ENCODE results near the gene ANK3. TPM values are rescaled to one million over a fixed set of nuclear protein-coding genes. Genes with fewer than 3 reads are reported as not detected.

Gene ANK3
- total and polyA plus RNA-seq, 4 experiments from 2014 or later = 7.2 to 90.1 (median 55.8) TPM

- no peak for DNase-seq
- peaks cover 9 to 28% of the 10 kb centered on the region in 2 donors for H3K36me3 Mint-ChIP-seq
- no peaks in the 10 kb centered on the region for H3K36me3 ChIP-seq (ENCODE audit: insufficient read depth, low read length)
- peaks cover 29% of the 10 kb centered on the region for H3K4me1 ChIP-seq (ENCODE audit: insufficient read depth, low read length)
- H3K4me1 Mint-ChIP-seq = peaks cover 27 to 34% (median 32%) of the 10 kb centered on the region in 4 donors
- CTCF ChIA-PET (ENCODE audit: partially characterized antibody) = no interaction called here
- intact Hi-C loops (cut with micrococcal nuclease) = no loop called here
- H3K9me3 ChIP-seq (ENCODE audit: control insufficient read depth in 1 of 2, low read length in 2 of 2) = no peaks in the 10 kb centered on the region
- no peak overlapping the region for H3K27ac Mint-ChIP-seq
- H3K4me3 ChIP-seq (ENCODE audit: low read length in 2 of 2) = no peak overlapping the region
- no peak overlapping the region for H3K27ac ChIP-seq (ENCODE audit: low read depth, low read length)
- no peaks in the 10 kb centered on the region for H3K9me3 Mint-ChIP-seq
- no peaks in the 10 kb centered on the region for H3K27me3 Mint-ChIP-seq
- POLR2A ChIA-PET (ENCODE audit: partially characterized antibody) = no interaction called here
- no peak overlapping the region for H3K4me3 Mint-ChIP-seq
- H3K27me3 ChIP-seq (ENCODE audit: insufficient read depth, low read length) = no peaks in the 10 kb centered on the region
These were observed 154.7 kb downstream of the ANK3 start for GRCh38 chr10:60235001-60235400.

GRCh38 chr10:60234551-60234950 is 155.1 kb downstream of the ANK3 start:
- intact Hi-C loops (cut with micrococcal nuclease) = no loop called here
- Mint-ChIP-seq H3K27me3 (no peaks in the 10 kb centered on the region), H3K4me3 (no peak overlapping the region), H3K4me1 (peaks cover 26 to 32% (median 31%) of the 10 kb centered on the region in 4 donors), H3K36me3 (peaks cover 9 to 28% of the 10 kb centered on the region in 2 donors), H3K27ac (no peak overlapping the region), H3K9me3 (no peaks in the 10 kb centered on the region)
- H3K36me3 ChIP-seq (ENCODE audit: insufficient read depth, low read length) = no peaks in the 10 kb centered on the region
- H3K27me3 ChIP-seq (ENCODE audit: insufficient read depth, low read length) = no peaks in the 10 kb centered on the region
- ChIA-PET CTCF (ENCODE audit: partially characterized antibody) (no interaction called here), POLR2A (ENCODE audit: partially characterized antibody) (no interaction called here)
- peaks cover 28% of the 10 kb centered on the region for H3K4me1 ChIP-seq (ENCODE audit: insufficient read depth, low read length)
- H3K4me3 ChIP-seq (ENCODE audit: low read length in 2 of 2) = no peak overlapping the region
- no peak overlapping the region for H3K27ac ChIP-seq (ENCODE audit: low read depth, low read length)
- H3K9me3 ChIP-seq (ENCODE audit: control insufficient read depth in 1 of 2, low read length in 2 of 2) = no peaks in the 10 kb centered on the region
- no peak for DNase-seq

GRCh38 chr10:60230892-60231291 is 158.8 kb downstream of the ANK3 start:
- ChIA-PET POLR2A (ENCODE audit: partially characterized antibody) (no interaction called here), CTCF (ENCODE audit: partially characterized antibody) (no interaction called here)
- Mint-ChIP-seq H3K36me3 (peaks cover 9 to 28% of the 10 kb centered on the region in 2 donors), H3K4me1 (peaks cover 0 to 2% (median under 1%) of the 10 kb centered on the region in 4 donors), H3K27ac (peak overlapping the region in 1 of 7 donors; percentile 54), H3K4me3 (no peak overlapping the region), H3K9me3 (no peaks in the 10 kb centered on the region), H3K27me3 (no peaks in the 10 kb centered on the region)
- H3K4me1 ChIP-seq (ENCODE audit: insufficient read depth, low read length) = no peaks in the 10 kb centered on the region
- DNase-seq = no peak
- no peaks in the 10 kb centered on the region for H3K27me3 ChIP-seq (ENCODE audit: insufficient read depth, low read length)
- no peaks in the 10 kb centered on the region for H3K9me3 ChIP-seq (ENCODE audit: control insufficient read depth in 1 of 2, low read length in 2 of 2)
- intact Hi-C loops (cut with micrococcal nuclease) = no loop called here
- H3K4me3 ChIP-seq (ENCODE audit: low read length in 2 of 2) = no peak overlapping the region
- no peaks in the 10 kb centered on the region for H3K36me3 ChIP-seq (ENCODE audit: insufficient read depth, low read length)
- H3K27ac ChIP-seq (ENCODE audit: low read depth, low read length) = no peak overlapping the region

GRCh38 chr10:60224066-60224705 is 165.5 kb downstream of the ANK3 start:
- H3K27ac Mint-ChIP-seq = no peak overlapping the region
- ChIA-PET POLR2A (ENCODE audit: partially characterized antibody) (no interaction called here), CTCF (ENCODE audit: partially characterized antibody) (no interaction called here)
- DNase-seq = no peak
- H3K27me3 ChIP-seq (ENCODE audit: insufficient read depth, low read length) = no peaks in the 10 kb centered on the region
- no peaks in the 10 kb centered on the region for H3K4me1 ChIP-seq (ENCODE audit: insufficient read depth, low read length)
- peaks cover 1 to 10% of the 10 kb centered on the region in 2 donors for H3K36me3 Mint-ChIP-seq
- H3K36me3 ChIP-seq (ENCODE audit: insufficient read depth, low read length) = no peaks in the 10 kb centered on the region
- H3K4me3 Mint-ChIP-seq = no peak overlapping the region
- H3K9me3 Mint-ChIP-seq = no peaks in the 10 kb centered on the region
- H3K4me3 ChIP-seq (ENCODE audit: low read length in 2 of 2) = no peak overlapping the region
- H3K27me3 Mint-ChIP-seq = no peaks in the 10 kb centered on the region
- peaks cover 0 to 3% (median 1%) of the 10 kb centered on the region in 4 donors for H3K4me1 Mint-ChIP-seq
- no peak overlapping the region for H3K27ac ChIP-seq (ENCODE audit: low read depth, low read length)
- H3K9me3 ChIP-seq (ENCODE audit: control insufficient read depth in 1 of 2, low read length in 2 of 2) = no peaks in the 10 kb centered on the region
- intact Hi-C loops (cut with micrococcal nuclease) = no loop called here

- Mint-ChIP-seq H3K27me3 (no peaks in the 10 kb centered on the region), H3K4me1 (peaks cover 6 to 21% (median 14%) of the 10 kb centered on the region in 4 donors), H3K9me3 (peaks cover 0 to 3% (median 0%) of the 10 kb centered on the region in 8 donors), H3K4me3 (no peak overlapping the region), H3K36me3 (peaks cover 1 to 20% of the 10 kb centered on the region in 2 donors), H3K27ac (no peak overlapping the region)
- Histone ChIP-seq H3K4me3 (ENCODE audit: low read length in 2 of 2) (no peak overlapping the region), H3K36me3 (ENCODE audit: insufficient read depth, low read length) (no peaks in the 10 kb centered on the region), H3K27me3 (ENCODE audit: insufficient read depth, low read length) (no peaks in the 10 kb centered on the region), H3K9me3 (ENCODE audit: control insufficient read depth in 1 of 2, low read length in 2 of 2) (no peaks in the 10 kb centered on the region), H3K4me1 (ENCODE audit: insufficient read depth, low read length) (no peaks in the 10 kb centered on the region), H3K27ac (ENCODE audit: low read depth, low read length) (no peak overlapping the region)
- CTCF ChIA-PET (ENCODE audit: partially characterized antibody) = interaction anchor here (0.8 to 1.0 kb wide), 2 partner anchors 16 to 17 kb away, joined by 3 read pairs; no protein-coding TSS in a partner anchor
- POLR2A ChIA-PET (ENCODE audit: partially characterized antibody) = interaction anchor here (0.6 kb wide), 1 partner anchor 324 kb away, joined by 3 read pairs; no protein-coding TSS in a partner anchor
- intact Hi-C loops (cut with micrococcal nuclease) = no loop called here
- no peak for DNase-seq
These were observed 167.6 kb downstream of the ANK3 start for GRCh38 chr10:60222047-60222446.

- Mint-ChIP-seq H3K4me1 (peaks cover 42 to 60% (median 45%) of the 10 kb centered on the region in 4 donors), H3K27ac (peak overlapping the region in 4 of 7 donors; percentile 1 to 89 (median 42)), H3K27me3 (no peaks in the 10 kb centered on the region), H3K36me3 (peaks cover 21 to 31% of the 10 kb centered on the region in 2 donors), H3K9me3 (peaks cover 0 to 19% (median 8%) of the 10 kb centered on the region in 8 donors), H3K4me3 (peak overlapping the region in 3 of 8 donors; percentile 2 to 13 (median 7))
- no peak for DNase-seq
- H3K4me1 ChIP-seq (ENCODE audit: insufficient read depth, low read length) = peaks cover 18% of the 10 kb centered on the region
- H3K27ac ChIP-seq (ENCODE audit: low read depth, low read length) = no peak overlapping the region
- ChIA-PET CTCF (ENCODE audit: partially characterized antibody) (interaction anchor here (0.7 to 1.4 kb wide), 4 partner anchors 8 to 129 kb away, joined by 3 to 4 read pairs (median 3); no protein-coding TSS in a partner anchor), POLR2A (ENCODE audit: partially characterized antibody) (interaction anchor here (0.7 kb wide), 1 partner anchor 413 kb away, joined by 3 read pairs; no protein-coding TSS in a partner anchor)
- no peak overlapping the region for H3K4me3 ChIP-seq (ENCODE audit: low read length in 2 of 2)
- no peaks in the 10 kb centered on the region for H3K9me3 ChIP-seq (ENCODE audit: control insufficient read depth in 1 of 2, low read length in 2 of 2)
- no peaks in the 10 kb centered on the region for H3K27me3 ChIP-seq (ENCODE audit: insufficient read depth, low read length)
- intact Hi-C loops (cut with micrococcal nuclease) = no loop called here
- H3K36me3 ChIP-seq (ENCODE audit: insufficient read depth, low read length) = no peaks in the 10 kb centered on the region
These were observed 177.5 kb downstream of the ANK3 start for GRCh38 chr10:60212195-60212594.

- H3K9me3 Mint-ChIP-seq = peaks cover 0 to 19% (median 7%) of the 10 kb centered on the region in 8 donors
- H3K27ac Mint-ChIP-seq = peak overlapping the region in 5 of 7 donors; percentile 4 to 91 (median 81)
- DNase-seq = no peak
- Histone ChIP-seq H3K27ac (ENCODE audit: low read depth, low read length) (no peak overlapping the region), H3K36me3 (ENCODE audit: insufficient read depth, low read length) (no peaks in the 10 kb centered on the region), H3K4me1 (ENCODE audit: insufficient read depth, low read length) (peaks cover 18% of the 10 kb centered on the region), H3K27me3 (ENCODE audit: insufficient read depth, low read length) (no peaks in the 10 kb centered on the region), H3K4me3 (ENCODE audit: low read length in 2 of 2) (no peak overlapping the region), H3K9me3 (ENCODE audit: control insufficient read depth in 1 of 2, low read length in 2 of 2) (no peaks in the 10 kb centered on the region)
- CTCF ChIA-PET (ENCODE audit: partially characterized antibody) = interaction anchor here (1.3 to 1.5 kb wide), 2 partner anchors 96 to 559 kb away, joined by 3 to 5 read pairs; no protein-coding TSS in a partner anchor
- POLR2A ChIA-PET (ENCODE audit: partially characterized antibody) = no interaction called here
- H3K36me3 Mint-ChIP-seq = peaks cover 24 to 30% of the 10 kb centered on the region in 2 donors
- H3K27me3 Mint-ChIP-seq = no peaks in the 10 kb centered on the region
- intact Hi-C loops (cut with micrococcal nuclease) = loop anchor here (10.0 kb wide), 1 partner anchor 585 kb away; no protein-coding TSS in a partner anchor
- peak overlapping the region in 6 of 8 donors; percentile 0 to 64 (median 28) for H3K4me3 Mint-ChIP-seq
- peaks cover 29 to 39% (median 31%) of the 10 kb centered on the region in 4 donors for H3K4me1 Mint-ChIP-seq
These were observed 179.7 kb downstream of the ANK3 start for GRCh38 chr10:60209874-60210570.
